Motor neuron (in vitro differentiated cells): ENCODE data around the gene CASP1. TPM values are rescaled to one million over a fixed set of nuclear protein-coding genes. Genes with fewer than 3 reads are reported as not detected.
"Not testable (repeated sequence)": the region's sequence is repeated elsewhere in the genome, so short reads cannot be mapped to it uniquely, and the experiment has no call there.

Experiments
- ATAC-seq, 8 experiments: fragments of 200-7000 bp; cut with Tn5 transposase; replicated peaks in 6 of 8; 2 replicates each; pipeline ENCODE4 v1.8.0; 2021; ENCODE audit warnings: mild to moderate bottlenecking in 8 of 8, moderate library complexity in 8 of 8
- H3K27ac ChIP-seq, 2 donors: fragments of 250-450 bp; sonication (Bioruptor Pico); 2 replicates each; pipeline ENCODE4 v1.9.0; 2021; ENCODE audit warnings: antibody characterized with exemption in 2 of 2, mild to moderate bottlenecking in 2 of 2, moderate library complexity in 1 of 2
- H3K4me1 ChIP-seq, 2 donors: fragments of 250-450 bp; sonication (Bioruptor Pico); replicated peaks in 1 of 2; 2 replicates each; pipeline ENCODE4 v1.6.1; 2021; ENCODE audit warnings: antibody characterized with exemption in 2 of 2, mild to moderate bottlenecking in 2 of 2, moderate library complexity in 1 of 2
- H3K4me3 ChIP-seq, 5 donors: fragments of 250-450 bp; sonication (Bioruptor Pico); 2 replicates each; pipeline ENCODE4 v1.9.0; 2021; ENCODE audit warnings: antibody characterized with exemption in 5 of 5, mild to moderate bottlenecking in 5 of 5, moderate library complexity in 4 of 5
- WGBS, 10 experiments: fragments of 450-650 bp; shearing (Covaris generic); methylation state at CpG; one replicate each; pipeline ENCODE4 v1.0.0; 2022; 5-methylcytosine and 5-hydroxymethylcytosine counted together
- in situ Hi-C, 9 experiments: fragments of 400-800 bp; cut with MboI; loops; one replicate each; pipeline ENCODE4 v1.15.0; 2021; ENCODE audit warnings: low sequenced_read_pairs in 9 of 9, low pct_unique_long_range_greater_than_20kb in 2 of 9; ENCODE audit not compliant: unreplicated experiment in 9 of 9
- total RNA-seq, 8 experiments: library from RNA; unstranded; fragments of 300-600 nt; gene quantifications; 2 replicates each; pipeline versions ENCODE4 v1.2.3 to v1.2.4, GENCODE V29; 2022

The CASP1 gene
- total RNA-seq, 8 experiments from 2014 or later: 0.27 to 127 (median 31.3) TPM; not detected in 2

GRCh38 chr11:105040703-105041102 is 5.8 kb upstream of the CASP1 start:
- WGBS, 10 experiments: 36 to 93% (median 50%) methylated on average over 1 to 2 of the region's 2 CpGs; no CpG with 5 or more reads in 2 of the 10 experiments
- no peak for ATAC-seq
- Histone ChIP-seq H3K27ac (no peak overlapping the region), H3K4me3 (no peak overlapping the region), H3K4me1 (peaks cover 0 to 2% of the 10 kb centered on the region in 2 donors)
- in situ Hi-C loops: no loop called here

- ATAC-seq: peak in 4 of 8 experiments; percentile 12 to 74 (median 28)
- 8 to 100% (median 94%) methylated on average over 1 to 2 of the region's 2 CpGs; no CpG with 5 or more reads in 5 of the 10 experiments for WGBS, 10 experiments
- H3K4me1 ChIP-seq, in situ Hi-C loops, H3K4me3 ChIP-seq, H3K27ac ChIP-seq: not testable (repeated sequence)
These were observed 556 bp downstream of the CASP1 start for GRCh38 chr11:105034388-105034787.

GRCh38 chr11:105033781-105034180 is 1.2 kb downstream of the CASP1 start:
- 50 to 86% (median 75%) methylated on average over 1 of the region's 1 CpG; no CpG with 5 or more reads in 6 of the 10 experiments for WGBS, 10 experiments
- in situ Hi-C loops: no loop called here
- no peak for ATAC-seq
- no peak overlapping the region for H3K27ac ChIP-seq
- H3K4me1 ChIP-seq: no peaks in the 10 kb centered on the region
- no peak overlapping the region for H3K4me3 ChIP-seq

- Histone ChIP-seq H3K27ac (no peak overlapping the region), H3K4me3 (no peak overlapping the region), H3K4me1 (no peaks in the 10 kb centered on the region)
- in situ Hi-C loops: no loop called here
- ATAC-seq: no peak
- 57 to 87% (median 83%) methylated on average over 1 to 3 of the region's 3 CpGs; no CpG with 5 or more reads in 1 of the 10 experiments for WGBS, 10 experiments
These were observed 1.6 kb downstream of the CASP1 start for GRCh38 chr11:105033343-105033742.

GRCh38 chr11:105032495-105032894 is 2.4 kb downstream of the CASP1 start:
- 83 to 100% (median 100%) methylated on average over 1 to 2 of the region's 2 CpGs; no CpG with 5 or more reads in 1 of the 10 experiments for WGBS, 10 experiments
- H3K4me3 ChIP-seq: no peak overlapping the region
- no peak for ATAC-seq
- in situ Hi-C loops: no loop called here
- H3K27ac ChIP-seq: no peak overlapping the region
- no peaks in the 10 kb centered on the region for H3K4me1 ChIP-seq

GRCh38 chr11:105027678-105028077 is 7.3 kb downstream of the CASP1 start:
- WGBS, 10 experiments: 43 to 90% (median 82%) methylated on average over 1 to 3 of the region's 3 CpGs; no CpG with 5 or more reads in 1 of the 10 experiments
- no peak for ATAC-seq
- Histone ChIP-seq H3K4me3 (no peak overlapping the region), H3K27ac (no peak overlapping the region), H3K4me1 (no peaks in the 10 kb centered on the region)
- in situ Hi-C loops: no loop called here

- Histone ChIP-seq H3K4me1 (no peaks in the 10 kb centered on the region), H3K4me3 (no peak overlapping the region), H3K27ac (no peak overlapping the region)
- in situ Hi-C loops: no loop called here
- no peak for ATAC-seq
- 43 to 100% (median 88%) methylated on average over 1 of the region's 1 CpG; no CpG with 5 or more reads in 7 of the 10 experiments for WGBS, 10 experiments
These were observed 10.6 kb downstream of the CASP1 start for GRCh38 chr11:105024394-105024793.

- Histone ChIP-seq H3K4me1 (no peaks in the 10 kb centered on the region), H3K27ac (no peak within 1 kb of the TSS), H3K4me3 (no peak within 1 kb of the TSS)
- in situ Hi-C loops: no loop called here
- ATAC-seq: peak in 2 of 8 experiments; percentile 96 to 97
These were observed 11.9 kb downstream of the CASP1 start, which contains the start of gene CASP5 for GRCh38 chr11:105023003-105023402. Gene CASP5, minus strand, starts transcription at chr11:105023168. Its CDS starts 32 bp downstream, at chr11:105023136.

GRCh38 chr11:105022527-105022926 is 12.4 kb downstream of the CASP1 start:
- 32 to 100% (median 55%) methylated on average over 2 of the region's 2 CpGs; no CpG with 5 or more reads in 1 of the 10 experiments for WGBS, 10 experiments
- no peaks in the 10 kb centered on the region for H3K4me1 ChIP-seq
- in situ Hi-C loops: no loop called here
- no peak for ATAC-seq
- H3K27ac ChIP-seq: no peak overlapping the region
- no peak overlapping the region for H3K4me3 ChIP-seq

- Histone ChIP-seq H3K4me1 (peaks cover 0 to 4% of the 10 kb centered on the region in 2 donors), H3K27ac (no peak overlapping the region), H3K4me3 (no peak overlapping the region)
- no peak for ATAC-seq
- in situ Hi-C loops: no loop called here
These were observed 27.5 kb downstream of the CASP1 start for GRCh38 chr11:105007463-105007862.

GRCh38 chr11:105005451-105005845 is 29.5 kb downstream of the CASP1 start:
- Histone ChIP-seq H3K27ac (no peak overlapping the region), H3K4me1 (peaks cover 0 to 4% of the 10 kb centered on the region in 2 donors), H3K4me3 (no peak overlapping the region)
- ATAC-seq: peak in 1 of 8 experiments; percentile 17
- in situ Hi-C loops: no loop called here
- WGBS, 10 experiments: 20 to 100% (median 100%) methylated on average over 1 to 3 of the region's 3 CpGs; no CpG with 5 or more reads in 1 of the 10 experiments

GRCh38 chr11:105004021-105004420 is 30.9 kb downstream of the CASP1 start:
- in situ Hi-C loops: no loop called here
- Histone ChIP-seq H3K27ac (no peak overlapping the region), H3K4me3 (no peak overlapping the region), H3K4me1 (peaks cover 0 to 4% of the 10 kb centered on the region in 2 donors)
- ATAC-seq: no peak
- WGBS, 10 experiments: 31 to 95% (median 86%) methylated on average over 2 to 3 of the region's 3 CpGs; no CpG with 5 or more reads in 1 of the 10 experiments

- H3K4me3 ChIP-seq: no peak overlapping the region
- ATAC-seq: no peak
- in situ Hi-C loops: no loop called here
- peaks cover 0 to 4% of the 10 kb centered on the region in 2 donors for H3K4me1 ChIP-seq
- no peak overlapping the region for H3K27ac ChIP-seq
- 0 to 100% (median 83%) methylated on average over 1 to 2 of the region's 2 CpGs; no CpG with 5 or more reads in 1 of the 10 experiments for WGBS, 10 experiments
These were observed 31.8 kb downstream of the CASP1 start for GRCh38 chr11:105003151-105003550.

GRCh38 chr11:105000797-105001196 is 34.1 kb downstream of the CASP1 start:
- peaks cover 0 to 4% of the 10 kb centered on the region in 2 donors for H3K4me1 ChIP-seq
- H3K4me3 ChIP-seq: no peak overlapping the region
- 48 to 100% (median 84%) methylated on average over 2 to 7 of the region's 7 CpGs for WGBS, 10 experiments
- in situ Hi-C loops: no loop called here
- ATAC-seq: peak in 2 of 8 experiments; percentile 25 to 78
- no peak overlapping the region for H3K27ac ChIP-seq
